Astrocyte (in vitro differentiated cells and primary cell): ENCODE data around the gene KDM4B. TPM values are rescaled to one million over a fixed set of nuclear protein-coding genes. Genes with fewer than 3 reads are reported as not detected.

Source experiments
- DNase-seq: peaks from one replicate; pipeline ENCODE4 v3.0.0-alpha.2; 2010; ENCODE audit warnings: low read depth
- FAIRE-seq: peaks from 2 replicates; lab custom pipeline; 2011; peaks lifted over from hg19 to GRCh38; lab: Jason Lieb, UNC
- H2AFZ ChIP-seq: 2 replicates; pipeline ENCODE4 v1.6.0; 2012; ENCODE audit warnings: low read depth, low read length, inconsistent platforms
- H3K27ac ChIP-seq: 2 replicates; pipeline ENCODE4 v1.5.1; 2011; ENCODE audit warnings: low read depth, low read length, inconsistent platforms
- H3K27me3 ChIP-seq: 2 replicates; pipeline ENCODE4 v1.6.0; 2011; ENCODE audit warnings: low read length, inconsistent platforms; ENCODE audit not compliant: insufficient read depth
- H3K36me3 ChIP-seq: 2 replicates; pipeline ENCODE4 v1.5.1; 2011; ENCODE audit warnings: low read length, inconsistent platforms; ENCODE audit not compliant: insufficient read depth
- H3K4me1 ChIP-seq: 2 replicates; pipeline ENCODE4 v1.5.1; 2011; ENCODE audit warnings: low read length, inconsistent platforms; ENCODE audit not compliant: insufficient read depth
- H3K4me2 ChIP-seq: 2 replicates; pipeline ENCODE4 v1.6.0; 2012; ENCODE audit warnings: low read length, inconsistent platforms
- H3K4me3 ChIP-seq: 2 replicates; pipeline ENCODE4 v1.5.1; 2011; ENCODE audit warnings: low read depth, mild to moderate bottlenecking, low read length, inconsistent platforms; ENCODE audit not compliant: insufficient read depth
- H3K79me2 ChIP-seq: 2 replicates; pipeline ENCODE4 v1.6.0; 2012; ENCODE audit warnings: mild to moderate bottlenecking, low read length, inconsistent platforms; ENCODE audit not compliant: insufficient read depth
- H3K9ac ChIP-seq: 2 replicates; pipeline ENCODE4 v1.6.0; 2012; ENCODE audit warnings: mild to moderate bottlenecking, low read length, inconsistent platforms
- H3K9me3 ChIP-seq: 2 replicates; pipeline ENCODE4 v1.5.1; 2012; ENCODE audit warnings: low read depth, mild to moderate bottlenecking, low read length, inconsistent platforms; ENCODE audit not compliant: insufficient read depth
- H4K20me1 ChIP-seq: 2 replicates; pipeline ENCODE4 v1.6.0; 2012; ENCODE audit warnings: low read length, inconsistent platforms; ENCODE audit not compliant: insufficient read depth
- H3K27ac Mint-ChIP-seq: one replicate; pipeline ENCODE4 v1.8.0; 2021; ENCODE audit warnings: mild to moderate bottlenecking, mixed read lengths; ENCODE audit not compliant: unreplicated experiment
- H3K27me3 Mint-ChIP-seq: one replicate; pipeline ENCODE4 v1.8.0; 2021; ENCODE audit warnings: low read depth, mixed read lengths; ENCODE audit not compliant: unreplicated experiment
- H3K36me3 Mint-ChIP-seq: one replicate; pipeline ENCODE4 v1.8.0; 2021; ENCODE audit warnings: low read depth, mixed read lengths; ENCODE audit not compliant: unreplicated experiment
- H3K4me1 Mint-ChIP-seq: one replicate; pipeline ENCODE4 v1.8.0; 2021; ENCODE audit warnings: low read depth, mixed read lengths; ENCODE audit not compliant: unreplicated experiment
- H3K4me3 Mint-ChIP-seq: one replicate; pipeline ENCODE4 v1.8.0; 2021; ENCODE audit warnings: mild to moderate bottlenecking, moderate library complexity, mixed read lengths; ENCODE audit not compliant: unreplicated experiment
- H3K9me3 Mint-ChIP-seq: one replicate; pipeline ENCODE4 v1.8.0; 2021; ENCODE audit warnings: mild to moderate bottlenecking, mixed read lengths; ENCODE audit not compliant: unreplicated experiment
- EZH2 ChIP-seq: IDR thresholded peaks from 2 replicates; pipeline ENCODE4 v1.6.1; 2012; ENCODE audit warnings: mild to moderate bottlenecking, low read length, inconsistent platforms; ENCODE audit not compliant: insufficient read depth
- total RNA-seq: library from RNA; stranded (reverse); gene quantifications from 2 replicates; pipeline ENCODE4 v1.2.1, GENCODE V29; 2021
- TF ChIP-seq, protein P1 (sequence below): IDR thresholded peaks from 2 replicates; pipeline ENCODE4 v1.5.1; 2011; ENCODE audit warnings: low read depth, mild to moderate bottlenecking, inconsistent platforms, low read length, moderate library complexity; ENCODE audit not compliant: insufficient read depth

The KDM4B gene
- total RNA-seq, 1 donor from 2014 or later, result 55.2 TPM

DNA sequence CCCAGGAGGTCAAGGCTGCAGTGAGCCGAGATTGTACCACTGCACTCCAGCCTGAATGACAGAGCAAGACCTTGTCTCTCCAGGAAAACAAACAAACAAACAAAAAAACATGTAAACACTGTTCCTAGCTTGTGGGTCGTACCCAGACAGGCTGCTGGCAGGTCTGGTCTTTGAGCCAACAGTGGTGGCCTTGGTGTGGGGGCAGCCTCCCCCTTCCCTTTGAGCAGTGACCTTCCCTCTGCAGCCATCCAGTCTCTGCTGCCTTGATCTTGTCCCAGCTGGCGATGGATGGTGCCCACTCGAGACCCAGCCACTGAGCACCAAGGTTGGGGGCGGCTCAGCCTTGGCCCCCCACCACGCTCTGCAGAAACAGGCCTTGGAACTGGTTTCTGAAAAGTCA is 143.3 kb downstream of the KDM4B start:
- H3K4me1 Mint-ChIP-seq, result peaks cover 10% of the 10 kb centered on the region
- no peak overlapping the region for H3K27ac Mint-ChIP-seq
- Histone ChIP-seq H3K79me2 (no peaks in the 10 kb centered on the region), H3K9me3 (no peaks in the 10 kb centered on the region), H3K27ac (peak overlapping the region; percentile 48), H3K4me1 (peaks cover 24% of the 10 kb centered on the region), H3K27me3 (no peaks in the 10 kb centered on the region), H3K36me3 (no peaks in the 10 kb centered on the region), H2AFZ (no peak overlapping the region), H3K9ac (peak overlapping the region; percentile 67), H3K4me2 (peak overlapping the region; percentile 76), H3K4me3 (no peak overlapping the region), H4K20me1 (no peaks in the 10 kb centered on the region)
- TF ChIP-seq, protein P1, sequence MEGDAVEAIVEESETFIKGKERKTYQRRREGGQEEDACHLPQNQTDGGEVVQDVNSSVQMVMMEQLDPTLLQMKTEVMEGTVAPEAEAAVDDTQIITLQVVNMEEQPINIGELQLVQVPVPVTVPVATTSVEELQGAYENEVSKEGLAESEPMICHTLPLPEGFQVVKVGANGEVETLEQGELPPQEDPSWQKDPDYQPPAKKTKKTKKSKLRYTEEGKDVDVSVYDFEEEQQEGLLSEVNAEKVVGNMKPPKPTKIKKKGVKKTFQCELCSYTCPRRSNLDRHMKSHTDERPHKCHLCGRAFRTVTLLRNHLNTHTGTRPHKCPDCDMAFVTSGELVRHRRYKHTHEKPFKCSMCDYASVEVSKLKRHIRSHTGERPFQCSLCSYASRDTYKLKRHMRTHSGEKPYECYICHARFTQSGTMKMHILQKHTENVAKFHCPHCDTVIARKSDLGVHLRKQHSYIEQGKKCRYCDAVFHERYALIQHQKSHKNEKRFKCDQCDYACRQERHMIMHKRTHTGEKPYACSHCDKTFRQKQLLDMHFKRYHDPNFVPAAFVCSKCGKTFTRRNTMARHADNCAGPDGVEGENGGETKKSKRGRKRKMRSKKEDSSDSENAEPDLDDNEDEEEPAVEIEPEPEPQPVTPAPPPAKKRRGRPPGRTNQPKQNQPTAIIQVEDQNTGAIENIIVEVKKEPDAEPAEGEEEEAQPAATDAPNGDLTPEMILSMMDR, result no peak
- no peak for TF ChIP-seq EZH2
- H3K27me3 Mint-ChIP-seq, result no peaks in the 10 kb centered on the region
- no peak for FAIRE-seq
- H3K9me3 Mint-ChIP-seq, result peaks cover 5% of the 10 kb centered on the region
- no peak overlapping the region for H3K4me3 Mint-ChIP-seq
- H3K36me3 Mint-ChIP-seq, result peaks cover 10% of the 10 kb centered on the region
- no peak for DNase-seq

DNA sequence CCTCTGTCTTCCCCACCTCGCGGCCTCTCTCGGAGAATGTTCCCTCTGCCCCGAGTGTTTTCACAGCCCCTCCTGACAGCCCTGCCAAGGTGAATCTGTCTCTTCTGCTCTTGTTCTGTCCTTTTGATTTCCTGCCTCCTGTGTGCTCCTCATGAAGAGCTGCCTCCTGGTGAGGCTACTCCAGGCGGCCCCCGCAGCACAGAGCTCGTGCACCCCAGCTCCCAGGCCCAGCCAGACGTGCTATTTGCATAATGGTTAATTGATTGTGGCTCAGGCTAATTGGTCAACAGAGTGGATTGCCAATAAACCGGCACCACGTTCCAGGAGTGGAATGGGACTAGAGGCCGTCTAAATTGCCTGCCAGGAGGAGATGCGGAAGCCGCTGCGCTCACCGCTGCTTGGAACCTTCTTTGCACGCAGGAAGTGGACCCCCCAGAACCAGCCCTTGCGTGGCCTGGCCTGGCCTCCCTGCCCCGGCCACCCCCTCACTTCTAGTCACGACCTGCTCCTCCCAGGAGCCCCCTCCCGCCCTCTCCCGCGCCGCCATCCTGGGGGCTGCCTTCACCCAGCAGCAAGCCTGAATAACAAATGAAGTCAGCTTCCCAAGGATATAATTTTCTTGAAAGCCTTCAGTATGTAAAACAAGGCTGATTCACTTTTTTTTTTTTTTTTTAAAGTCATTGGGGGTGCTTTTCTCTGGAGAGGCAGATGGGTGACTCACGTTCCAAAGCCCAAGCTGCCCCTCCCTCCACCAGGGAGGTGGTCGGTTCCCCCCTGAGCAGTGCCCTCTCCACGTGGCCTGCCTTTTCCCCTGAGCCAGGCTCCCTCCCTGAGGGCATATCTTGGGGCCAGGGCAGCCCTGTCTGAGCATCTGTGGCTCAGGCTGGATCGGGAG is 144.0 kb downstream of the KDM4B start:
- H3K4me3 Mint-ChIP-seq, result no peak overlapping the region
- Histone ChIP-seq H3K4me1 (peaks cover 16% of the 10 kb centered on the region), H3K27ac (peak overlapping the region; percentile 48), H4K20me1 (no peaks in the 10 kb centered on the region), H3K79me2 (no peaks in the 10 kb centered on the region), H2AFZ (peak overlapping the region; percentile 13), H3K9me3 (no peaks in the 10 kb centered on the region), H3K4me3 (no peak overlapping the region), H3K9ac (peak overlapping the region; percentile 67), H3K4me2 (peak overlapping the region; percentile 76), H3K36me3 (no peaks in the 10 kb centered on the region), H3K27me3 (no peaks in the 10 kb centered on the region)
- H3K36me3 Mint-ChIP-seq, result peaks cover 10% of the 10 kb centered on the region
- H3K4me1 Mint-ChIP-seq, result peaks cover 10% of the 10 kb centered on the region
- TF ChIP-seq, protein P1, result no peak
- TF ChIP-seq EZH2, result no peak
- H3K27ac Mint-ChIP-seq, result peak overlapping the region; percentile 35
- FAIRE-seq (no peak), DNase-seq (peak; percentile 74)
- H3K27me3 Mint-ChIP-seq, result no peaks in the 10 kb centered on the region
- H3K9me3 Mint-ChIP-seq, result peaks cover 5% of the 10 kb centered on the region
